HepG2 (cell line): ENCODE measurements around the gene SNED1. TPM values are rescaled to one million over a fixed set of nuclear protein-coding genes. Genes with fewer than 3 reads are reported as not detected.
A peak's percentile ranks its signal among the peaks of the same experiment; 100 is the strongest.

ENCODE experiments used
- CHCHD3 ChIP-seq: sonication (generic); formaldehyde crosslinking; IDR thresholded peaks from 2 replicates; pipeline ENCODE4 v1.8.0; 2022; ENCODE audit warnings: mild to moderate bottlenecking, missing genetic modification reagents, moderate library complexity
- ELF4 ChIP-seq: sonication (generic); formaldehyde crosslinking; IDR thresholded peaks from 2 replicates; pipeline ENCODE4 v1.5.0; 2020; ENCODE audit warnings: missing genetic modification reagents, mild to moderate bottlenecking, moderate library complexity, borderline replicate concordance
- GPN1 ChIP-seq: sonication (generic); formaldehyde crosslinking; IDR thresholded peaks from 2 replicates; pipeline ENCODE4 v1.5.1; 2020; ENCODE audit warnings: missing genetic modification reagents, borderline replicate concordance
- HOXA7 ChIP-seq: sonication (generic); formaldehyde crosslinking; IDR thresholded peaks from 2 replicates; pipeline ENCODE4 v1.8.1; 2022; ENCODE audit warnings: mild to moderate bottlenecking, missing genetic modification reagents, moderate library complexity
- MED8 ChIP-seq: sonication (generic); formaldehyde crosslinking; IDR thresholded peaks from 2 replicates; pipeline ENCODE4 v1.8.1; 2023; ENCODE audit warnings: mild to moderate bottlenecking, missing genetic modification reagents; ENCODE audit not compliant: insufficient replicate concordance
- RBAK ChIP-seq: sonication (generic); formaldehyde crosslinking; IDR thresholded peaks from 2 replicates; pipeline ENCODE4 v1.5.1; 2020; ENCODE audit warnings: mild to moderate bottlenecking, missing genetic modification reagents
- TOE1 ChIP-seq: sonication (generic); formaldehyde crosslinking; IDR thresholded peaks from 2 replicates; pipeline ENCODE4 v1.4.0; 2020; ENCODE audit warnings: mild to moderate bottlenecking, missing genetic modification reagents
- ZBTB42 ChIP-seq: sonication (generic); formaldehyde crosslinking; IDR thresholded peaks from 2 replicates; pipeline ENCODE4 v1.5.0; 2020; ENCODE audit warnings: mild to moderate bottlenecking, missing genetic modification reagents
- ZNF30 ChIP-seq: sonication (generic); formaldehyde crosslinking; IDR thresholded peaks from 2 replicates; pipeline ENCODE4 v1.5.0; 2020; ENCODE audit warnings: mild to moderate bottlenecking, missing genetic modification reagents
- ZNF451 ChIP-seq: sonication (generic); formaldehyde crosslinking; IDR thresholded peaks from 2 replicates; pipeline ENCODE4 v1.5.0; 2020; ENCODE audit warnings: mild to moderate bottlenecking, missing genetic modification reagents
- ZNF788 ChIP-seq: sonication (generic); formaldehyde crosslinking; IDR thresholded peaks from 2 replicates; pipeline ENCODE4 v1.5.0; 2020; ENCODE audit warnings: mild to moderate bottlenecking, missing genetic modification reagents, borderline replicate concordance
- ZSCAN29 ChIP-seq: sonication (generic); formaldehyde crosslinking; conservative IDR thresholded peaks from 2 replicates; pipeline ENCODE4 v1.4.0; 2020; ENCODE audit warnings: mild to moderate bottlenecking, missing genetic modification reagents
- polyA plus RNA-seq, 8 experiments: library from polyadenylated mRNA; depleted of rRNA in 3 of 8; stranded (reverse) in 7 of 8; unstranded in 1 of 8; fragments of >200 nt; fragmentation: Illumina TruSeq in 4 of 8; extraction: Trizol in 4 of 8; gene quantifications; 2 replicates each; pipeline versions ENCODE4 v1.2.1 to v1.2.3, GENCODE V29; 2011 to 2016; ENCODE audit warnings: low read depth in 4 of 8, missing spikeins in 1 of 8, mixed read lengths in 1 of 8; ENCODE audit not compliant: insufficient read depth in 1 of 8
- total RNA-seq, 5 experiments: library from RNA; depleted of rRNA; stranded (reverse); fragments of >200 nt; fragmentation: Illumina TruSeq; extraction: Trizol; gene quantifications; 2 replicates each; pipeline ENCODE4 v1.2.3, GENCODE V29; 2016; ENCODE audit warnings: low read depth in 1 of 5
- TF ChIP-seq, protein P1 (sequence below): sonication (generic); formaldehyde crosslinking; IDR thresholded peaks from 2 replicates; pipeline ENCODE4 v1.8.0; 2022; ENCODE audit warnings: missing genetic modification reagents, mild to moderate bottlenecking, borderline replicate concordance
- TF ChIP-seq, protein P2 (sequence below): sonication (generic); formaldehyde crosslinking; IDR thresholded peaks from 2 replicates; pipeline ENCODE4 v1.8.1; 2022; ENCODE audit warnings: low read depth, mild to moderate bottlenecking, missing genetic modification reagents
- TF ChIP-seq, protein P3 (sequence below): sonication (generic); formaldehyde crosslinking; IDR thresholded peaks from 2 replicates; pipeline ENCODE4 v1.4.0; 2020; ENCODE audit warnings: mild to moderate bottlenecking, missing genetic modification reagents
- TF ChIP-seq, protein P4 (sequence below): sonication (generic); formaldehyde crosslinking; IDR thresholded peaks from 2 replicates; pipeline ENCODE4 v1.4.0; 2020; ENCODE audit warnings: missing genetic modification reagents
- TF ChIP-seq, protein P5 (sequence below): sonication (generic); formaldehyde crosslinking; IDR thresholded peaks from 2 replicates; pipeline ENCODE4 v1.8.0; 2022; ENCODE audit warnings: missing genetic modification reagents, mild to moderate bottlenecking, inconsistent platforms, borderline replicate concordance
- TF ChIP-seq, protein P6 (sequence below): sonication (generic); formaldehyde crosslinking; IDR thresholded peaks from 2 replicates; pipeline ENCODE4 v1.4.0; 2020; ENCODE audit warnings: missing genetic modification reagents

SNED1 gene
- total and polyA plus RNA-seq, 2 of the 13 experiments (the other 11 are each of a cell fraction or from before 2014, with no cell fraction given), result 0.15 to 0.65 TPM

DNA sequence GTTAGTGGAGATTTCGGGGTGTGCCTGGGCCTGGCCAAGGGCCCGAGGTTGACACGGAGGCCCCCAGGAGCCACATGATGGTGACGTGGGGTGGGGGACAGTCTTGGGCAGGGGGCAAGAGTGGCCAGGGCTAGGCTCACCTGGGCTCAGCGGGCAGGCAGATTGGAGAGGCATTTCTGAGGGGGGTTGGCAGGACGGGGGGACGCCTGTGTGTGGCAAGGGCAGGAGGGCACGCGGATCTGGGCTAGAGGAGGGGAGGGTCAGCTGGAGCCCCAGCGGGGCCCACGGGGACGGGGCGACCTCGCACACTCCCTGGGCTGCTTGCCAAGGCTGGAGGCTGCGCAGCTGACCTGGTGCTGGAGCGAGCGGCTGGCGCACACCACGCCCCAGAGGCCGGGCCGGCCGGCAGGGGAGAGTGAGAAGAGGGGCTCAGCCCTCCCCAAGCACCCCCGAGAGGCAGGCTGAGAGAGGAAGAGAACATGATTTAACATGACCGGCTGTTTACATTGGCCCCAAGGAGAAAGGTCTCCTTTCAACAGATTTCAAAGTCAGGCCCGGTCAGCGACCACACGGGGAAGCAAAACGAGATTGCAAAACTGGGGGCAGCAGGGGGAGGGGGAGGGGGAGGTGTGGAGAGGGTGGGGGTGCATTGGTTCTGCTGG, 38.0 kb upstream of the SNED1 start (continued):
- TF ChIP-seq, protein P1, sequence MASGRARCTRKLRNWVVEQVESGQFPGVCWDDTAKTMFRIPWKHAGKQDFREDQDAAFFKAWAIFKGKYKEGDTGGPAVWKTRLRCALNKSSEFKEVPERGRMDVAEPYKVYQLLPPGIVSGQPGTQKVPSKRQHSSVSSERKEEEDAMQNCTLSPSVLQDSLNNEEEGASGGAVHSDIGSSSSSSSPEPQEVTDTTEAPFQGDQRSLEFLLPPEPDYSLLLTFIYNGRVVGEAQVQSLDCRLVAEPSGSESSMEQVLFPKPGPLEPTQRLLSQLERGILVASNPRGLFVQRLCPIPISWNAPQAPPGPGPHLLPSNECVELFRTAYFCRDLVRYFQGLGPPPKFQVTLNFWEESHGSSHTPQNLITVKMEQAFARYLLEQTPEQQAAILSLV (CRISPR knock-in tag), result peak; percentile 67; the same call in 1 of the 2 replicates
- TF ChIP-seq, protein P2, sequence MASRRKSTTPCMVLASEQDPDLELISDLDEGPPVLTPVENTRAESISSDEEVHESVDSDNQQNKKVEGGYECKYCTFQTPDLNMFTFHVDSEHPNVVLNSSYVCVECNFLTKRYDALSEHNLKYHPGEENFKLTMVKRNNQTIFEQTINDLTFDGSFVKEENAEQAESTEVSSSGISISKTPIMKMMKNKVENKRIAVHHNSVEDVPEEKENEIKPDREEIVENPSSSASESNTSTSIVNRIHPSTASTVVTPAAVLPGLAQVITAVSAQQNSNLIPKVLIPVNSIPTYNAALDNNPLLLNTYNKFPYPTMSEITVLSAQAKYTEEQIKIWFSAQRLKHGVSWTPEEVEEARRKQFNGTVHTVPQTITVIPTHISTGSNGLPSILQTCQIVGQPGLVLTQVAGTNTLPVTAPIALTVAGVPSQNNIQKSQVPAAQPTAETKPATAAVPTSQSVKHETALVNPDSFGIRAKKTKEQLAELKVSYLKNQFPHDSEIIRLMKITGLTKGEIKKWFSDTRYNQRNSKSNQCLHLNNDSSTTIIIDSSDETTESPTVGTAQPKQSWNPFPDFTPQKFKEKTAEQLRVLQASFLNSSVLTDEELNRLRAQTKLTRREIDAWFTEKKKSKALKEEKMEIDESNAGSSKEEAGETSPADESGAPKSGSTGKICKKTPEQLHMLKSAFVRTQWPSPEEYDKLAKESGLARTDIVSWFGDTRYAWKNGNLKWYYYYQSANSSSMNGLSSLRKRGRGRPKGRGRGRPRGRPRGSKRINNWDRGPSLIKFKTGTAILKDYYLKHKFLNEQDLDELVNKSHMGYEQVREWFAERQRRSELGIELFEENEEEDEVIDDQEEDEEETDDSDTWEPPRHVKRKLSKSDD (CRISPR knock-in tag), result peak; percentile 49; the same call in 1 of the 2 replicates
- TF ChIP-seq ZBTB42 (CRISPR knock-in tag) (no peak), ZSCAN29 (CRISPR knock-in tag) (peak; percentile 60; the same call in 1 of the 2 replicates), RBAK (CRISPR knock-in tag) (peak; percentile 59; the same call in 1 of the 2 replicates), MED8 (peak; percentile 67), ZNF451 (CRISPR knock-in tag) (no peak), HOXA7 (CRISPR knock-in tag) (no peak), ZNF788 (CRISPR knock-in tag) (peak; percentile 80), GPN1 (CRISPR knock-in tag) (no peak), ZNF30 (CRISPR knock-in tag) (no peak), TOE1 (CRISPR knock-in tag) (0 out of 2 replicates have a peak, but pooled peaks have one; percentile 59), ELF4 (CRISPR knock-in tag) (no peak), CHCHD3 (no peak)
- TF ChIP-seq, protein P3, sequence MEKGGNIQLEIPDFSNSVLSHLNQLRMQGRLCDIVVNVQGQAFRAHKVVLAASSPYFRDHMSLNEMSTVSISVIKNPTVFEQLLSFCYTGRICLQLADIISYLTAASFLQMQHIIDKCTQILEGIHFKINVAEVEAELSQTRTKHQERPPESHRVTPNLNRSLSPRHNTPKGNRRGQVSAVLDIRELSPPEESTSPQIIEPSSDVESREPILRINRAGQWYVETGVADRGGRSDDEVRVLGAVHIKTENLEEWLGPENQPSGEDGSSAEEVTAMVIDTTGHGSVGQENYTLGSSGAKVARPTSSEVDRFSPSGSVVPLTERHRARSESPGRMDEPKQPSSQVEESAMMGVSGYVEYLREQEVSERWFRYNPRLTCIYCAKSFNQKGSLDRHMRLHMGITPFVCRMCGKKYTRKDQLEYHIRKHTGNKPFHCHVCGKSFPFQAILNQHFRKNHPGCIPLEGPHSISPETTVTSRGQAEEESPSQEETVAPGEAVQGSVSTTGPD, result no peak
- TF ChIP-seq, protein P4, sequence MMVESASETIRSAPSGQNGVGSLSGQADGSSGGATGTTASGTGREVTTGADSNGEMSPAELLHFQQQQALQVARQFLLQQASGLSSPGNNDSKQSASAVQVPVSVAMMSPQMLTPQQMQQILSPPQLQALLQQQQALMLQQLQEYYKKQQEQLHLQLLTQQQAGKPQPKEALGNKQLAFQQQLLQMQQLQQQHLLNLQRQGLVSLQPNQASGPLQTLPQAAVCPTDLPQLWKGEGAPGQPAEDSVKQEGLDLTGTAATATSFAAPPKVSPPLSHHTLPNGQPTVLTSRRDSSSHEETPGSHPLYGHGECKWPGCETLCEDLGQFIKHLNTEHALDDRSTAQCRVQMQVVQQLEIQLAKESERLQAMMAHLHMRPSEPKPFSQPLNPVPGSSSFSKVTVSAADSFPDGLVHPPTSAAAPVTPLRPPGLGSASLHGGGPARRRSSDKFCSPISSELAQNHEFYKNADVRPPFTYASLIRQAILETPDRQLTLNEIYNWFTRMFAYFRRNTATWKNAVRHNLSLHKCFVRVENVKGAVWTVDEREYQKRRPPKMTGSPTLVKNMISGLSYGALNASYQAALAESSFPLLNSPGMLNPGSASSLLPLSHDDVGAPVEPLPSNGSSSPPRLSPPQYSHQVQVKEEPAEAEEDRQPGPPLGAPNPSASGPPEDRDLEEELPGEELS, result peak; percentile 91
- TF ChIP-seq, protein P5, sequence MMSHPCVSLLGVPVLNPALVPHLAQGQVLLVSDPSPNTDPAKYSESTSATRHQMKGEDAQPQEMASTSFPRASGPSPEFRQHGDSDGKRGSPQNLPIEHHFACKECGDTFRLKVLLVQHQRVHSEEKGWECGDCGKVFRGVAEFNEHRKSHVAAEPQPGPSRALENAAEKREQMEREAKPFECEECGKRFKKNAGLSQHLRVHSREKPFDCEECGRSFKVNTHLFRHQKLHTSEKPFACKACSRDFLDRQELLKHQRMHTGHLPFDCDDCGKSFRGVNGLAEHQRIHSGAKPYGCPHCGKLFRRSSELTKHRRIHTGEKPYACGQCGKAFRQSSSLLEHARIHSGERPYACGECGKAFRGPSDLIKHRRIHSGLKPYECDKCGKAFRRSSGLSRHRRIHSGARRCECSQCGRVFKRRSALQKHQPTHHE (CRISPR knock-in tag), result 0 out of 2 replicates have a peak, but pooled peaks have one; percentile 65
- TF ChIP-seq, protein P6, sequence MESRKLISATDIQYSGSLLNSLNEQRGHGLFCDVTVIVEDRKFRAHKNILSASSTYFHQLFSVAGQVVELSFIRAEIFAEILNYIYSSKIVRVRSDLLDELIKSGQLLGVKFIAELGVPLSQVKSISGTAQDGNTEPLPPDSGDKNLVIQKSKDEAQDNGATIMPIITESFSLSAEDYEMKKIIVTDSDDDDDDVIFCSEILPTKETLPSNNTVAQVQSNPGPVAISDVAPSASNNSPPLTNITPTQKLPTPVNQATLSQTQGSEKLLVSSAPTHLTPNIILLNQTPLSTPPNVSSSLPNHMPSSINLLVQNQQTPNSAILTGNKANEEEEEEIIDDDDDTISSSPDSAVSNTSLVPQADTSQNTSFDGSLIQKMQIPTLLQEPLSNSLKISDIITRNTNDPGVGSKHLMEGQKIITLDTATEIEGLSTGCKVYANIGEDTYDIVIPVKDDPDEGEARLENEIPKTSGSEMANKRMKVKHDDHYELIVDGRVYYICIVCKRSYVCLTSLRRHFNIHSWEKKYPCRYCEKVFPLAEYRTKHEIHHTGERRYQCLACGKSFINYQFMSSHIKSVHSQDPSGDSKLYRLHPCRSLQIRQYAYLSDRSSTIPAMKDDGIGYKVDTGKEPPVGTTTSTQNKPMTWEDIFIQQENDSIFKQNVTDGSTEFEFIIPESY (CRISPR knock-in tag), result peak; percentile 44
